ENCODE results near the gene YJEFN3.

GRCh38 chr19:19506592-19506991 is 22.1 kb upstream of the YJEFN3 start:
- TF ChIP-seq CTCF (IDR thresholded peaks at IDR 0.05) (no peak), POLR2A (IDR thresholded peaks at IDR 0.05) (no peak)

Measured in esophagus squamous epithelium (tissue), 4 donors.